HepG2 (cell line): Measurements from ENCODE around the gene TSPYL1. TPM values are rescaled to one million over a fixed set of nuclear protein-coding genes. Genes with fewer than 3 reads are reported as not detected.

Experiments used
- ATAC-seq: fragments of 200-7000 bp; cut with Tn5 transposase; 3 replicates; pipeline ENCODE4 v1.9.1; 2020; ENCODE audit warnings: mild to moderate bottlenecking, moderate library complexity
- BruUV-seq: library from RNA; stranded (reverse); fragments of 400-500 nt; replicated peaks from 2 replicates; lab custom pipeline; 2021; lab: Mats Ljungman, UMichigan
- CTCF ChIA-PET: fragments of 300-600 bp; formaldehyde crosslinking; extraction: SDS; loops from one replicate; lab custom pipeline; 2021; ENCODE audit warnings: low total read pairs, inconsistent platforms, low intra/inter-chr PET ratio; lab: Yijun Ruan, JAX
- POLR2A ChIA-PET: fragments of 350-600 bp; sonication (Branson Sonifier 250); formaldehyde crosslinking; loops from one replicate; lab custom pipeline; 2020; ENCODE audit warnings: antibody characterized with exemption, inconsistent platforms; lab: Yijun Ruan, JAX
- DNase-seq: peaks from one replicate; pipeline ENCODE4 v3.0.0-alpha.2; 2015; ENCODE audit warnings: low spot score
- FAIRE-seq: peaks from 3 replicates; lab custom pipeline; 2011; peaks lifted over from hg19 to GRCh38; lab: Jason Lieb, UNC
- H2AFZ ChIP-seq: one replicate; pipeline ENCODE4 v1.6.1; 2011; ENCODE audit warnings: low read length, inconsistent platforms
- H3K27ac ChIP-seq: fragments of 300-600 bp; 3 replicates; pipeline ENCODE4 v1.8.0; 2011; ENCODE audit warnings: mixed run types, mild to moderate bottlenecking, mixed read lengths, low read length, inconsistent platforms; ENCODE audit not compliant: insufficient read depth; ENCODE audit errors: extremely low read length
- H3K27me3 ChIP-seq, 2 experiments: fragments of 200-600 bp in 1 of 2; 2 replicates in 1 of 2; 3 replicates in 1 of 2; pipeline versions ENCODE4 v1.6.0 to v1.8.0; 2011; ENCODE audit warnings: low read length in 2 of 2, mild to moderate bottlenecking in 2 of 2, moderate library complexity in 2 of 2, inconsistent platforms in 1 of 2; ENCODE audit not compliant: insufficient read depth in 2 of 2, control insufficient read depth in 1 of 2
- H3K36me3 ChIP-seq, 2 experiments: fragments of 200-600 bp in 1 of 2; replicated peaks in 1 of 2; 2 replicates in 1 of 2; 3 replicates in 1 of 2; pipeline versions ENCODE4 v1.5.1 to v1.8.0; 2011; ENCODE audit warnings: low read length in 2 of 2, inconsistent platforms in 1 of 2; ENCODE audit not compliant: insufficient read depth in 2 of 2, control insufficient read depth in 1 of 2
- H3K4me1 ChIP-seq: 2 replicates; pipeline ENCODE4 v1.5.1; 2012; ENCODE audit warnings: low read length, inconsistent platforms; ENCODE audit not compliant: insufficient read depth
- H3K4me2 ChIP-seq: 2 replicates; pipeline ENCODE4 v1.6.0; 2011; ENCODE audit warnings: low read depth, low read length, inconsistent platforms
- H3K4me3 ChIP-seq, 3 experiments: fragments of 200-600 bp in 1 of 3; sonication (generic), shearing (Covaris generic) in 1 of 3; replicated peaks in 1 of 3; 2 replicates each; pipeline ENCODE4 v1.5.1; 2011 to 2016; ENCODE audit warnings: low read length in 3 of 3, inconsistent platforms in 2 of 3, low read depth in 2 of 3, mild to moderate bottlenecking in 2 of 3, control low read depth in 1 of 3, mixed read lengths in 1 of 3; ENCODE audit not compliant: insufficient read depth in 1 of 3
- H3K79me2 ChIP-seq: one replicate; pipeline ENCODE4 v1.6.1; 2011; ENCODE audit warnings: low read length, inconsistent platforms; ENCODE audit not compliant: insufficient read depth
- H3K9ac ChIP-seq: 2 replicates; pipeline ENCODE4 v1.6.0; 2011; ENCODE audit warnings: mild to moderate bottlenecking, low read depth, low read length, inconsistent platforms; ENCODE audit not compliant: insufficient read depth
- H3K9me3 ChIP-seq: 2 replicates; pipeline ENCODE4 v1.5.1; 2012; ENCODE audit warnings: mild to moderate bottlenecking, low read length
- H4K20me1 ChIP-seq: 2 replicates; pipeline ENCODE4 v1.6.0; 2011; ENCODE audit warnings: inconsistent platforms, mild to moderate bottlenecking, low read length, moderate library complexity; ENCODE audit not compliant: insufficient read depth
- HOXD1 ChIP-seq: sonication (generic); formaldehyde crosslinking; IDR thresholded peaks from 2 replicates; pipeline ENCODE4 v1.5.0; 2020; ENCODE audit warnings: missing genetic modification reagents
- MBNL3 ChIP-seq: fragments of 250-450 bp; sonication (Bioruptor Pico); conservative IDR thresholded peaks from 2 replicates; pipeline ENCODE4 v1.8.0; 2022; ENCODE audit warnings: mild to moderate bottlenecking, inconsistent platforms
- NR1H2 ChIP-seq: sonication (generic); formaldehyde crosslinking; IDR thresholded peaks from 2 replicates; pipeline ENCODE4 v1.8.1; 2022; ENCODE audit warnings: low read depth, missing genetic modification reagents, borderline replicate concordance
- SAP130 ChIP-seq: IDR thresholded peaks from 2 replicates; pipeline ENCODE4 v1.6.1; 2016; ENCODE audit warnings: low read depth
- SMAD1 ChIP-seq: sonication (generic); formaldehyde crosslinking; IDR thresholded peaks from 2 replicates; pipeline ENCODE4 v1.4.0; 2020; ENCODE audit warnings: missing genetic modification reagents, low read depth, mild to moderate bottlenecking, borderline replicate concordance
- SRSF9 ChIP-seq: fragments of 200-400 bp; formaldehyde crosslinking; IDR thresholded peaks from 2 replicates; pipeline ENCODE4 v1.6.1; 2018; ENCODE audit warnings: borderline replicate concordance, mild to moderate bottlenecking, low read depth, low read length; ENCODE audit not compliant: insufficient read depth, poor library complexity, severe bottlenecking
- ZMAT3 ChIP-seq: sonication (generic); formaldehyde crosslinking; conservative IDR thresholded peaks from 2 replicates; pipeline ENCODE4 v1.7.0; 2021; ENCODE audit warnings: missing genetic modification reagents
- ZNF460 ChIP-seq: sonication (generic); formaldehyde crosslinking; IDR thresholded peaks from 2 replicates; pipeline ENCODE4 v1.5.1; 2020; ENCODE audit warnings: missing genetic modification reagents, mild to moderate bottlenecking, borderline replicate concordance
- ZNF883 ChIP-seq: sonication (generic); formaldehyde crosslinking; IDR thresholded peaks from 2 replicates; pipeline ENCODE4 v1.5.1; 2020; ENCODE audit warnings: mild to moderate bottlenecking, missing genetic modification reagents; ENCODE audit errors: not compliant biosample characterization
- WGBS: methylation state at CpG from one replicate; pipeline ENCODE4 v1.1.6; 2017; ENCODE audit warnings: low lambda C conversion rate; 5-methylcytosine and 5-hydroxymethylcytosine counted together
- in situ Hi-C: cut with HindIII; loops from 2 replicates; pipeline ENCODE4 v1.10.0; 2017; ENCODE audit warnings: low pct_unique_long_range_greater_than_20kb; ENCODE audit not compliant: extremely low pct_ligation_motif_present
- intact Hi-C: fragments of 100-400 bp; cut with micrococcal nuclease; formaldehyde crosslinking; loops from one replicate; pipeline ENCODE4 v1.10.0; 2022; ENCODE audit not compliant: unreplicated experiment
- polyA plus RNA-seq, 8 experiments: library from polyadenylated mRNA; depleted of rRNA in 3 of 8; stranded (reverse) in 7 of 8; unstranded in 1 of 8; fragments of >200 nt; fragmentation: Illumina TruSeq in 4 of 8; extraction: Trizol in 4 of 8; gene quantifications; 2 replicates each; pipeline versions ENCODE4 v1.2.1 to v1.2.3, GENCODE V29; 2011 to 2016; ENCODE audit warnings: low read depth in 4 of 8, missing spikeins in 1 of 8, mixed read lengths in 1 of 8; ENCODE audit not compliant: insufficient read depth in 1 of 8
- total RNA-seq, 5 experiments: library from RNA; depleted of rRNA; stranded (reverse); fragments of >200 nt; fragmentation: Illumina TruSeq; extraction: Trizol; gene quantifications; 2 replicates each; pipeline ENCODE4 v1.2.3, GENCODE V29; 2016; ENCODE audit warnings: low read depth in 1 of 5
- TF ChIP-seq, protein P1 (sequence below): sonication (generic); formaldehyde crosslinking; IDR thresholded peaks from 2 replicates; pipeline ENCODE4 v1.4.0; 2020; ENCODE audit warnings: missing genetic modification reagents
- TF ChIP-seq, protein P2 (sequence below): sonication (generic); formaldehyde crosslinking; IDR thresholded peaks from 2 replicates; pipeline ENCODE4 v1.4.0; 2020; ENCODE audit warnings: mild to moderate bottlenecking, missing genetic modification reagents

Gene TSPYL1
- total and polyA plus RNA-seq, 2 of the 13 experiments (the other 11 are each of a cell fraction or from before 2014, with no cell fraction given) = 28.3 to 93.0 TPM

DNA sequence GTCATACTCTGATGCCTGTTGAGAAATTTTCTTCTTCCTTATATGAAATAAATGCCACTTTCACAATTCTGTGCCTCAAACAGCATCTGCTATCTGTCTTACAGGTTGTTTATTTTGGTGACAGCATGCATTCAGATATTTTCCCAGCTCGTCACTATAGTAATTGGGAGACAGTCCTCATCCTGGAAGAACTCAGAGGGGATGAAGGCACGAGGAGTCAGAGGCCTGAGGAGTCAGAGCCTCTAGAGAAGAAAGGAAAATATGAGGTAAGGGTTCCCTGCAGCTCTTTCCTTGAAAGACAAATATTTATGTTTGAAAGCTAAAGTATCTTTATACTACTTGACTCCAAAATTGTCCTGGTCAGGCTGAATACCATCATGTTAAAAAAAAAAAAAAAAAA, 41.6 kb downstream of the TSPYL1 start:
- Histone ChIP-seq H3K9ac (no peak overlapping the region), H3K4me2 (no peak overlapping the region), H3K4me3 (no peak overlapping the region), H3K27ac (no peak overlapping the region), H3K4me1 (no peaks in the 10 kb centered on the region), H3K36me3 (peaks cover 5 to 20% of the 10 kb centered on the region in 2 experiments; a peak in 3 of 5 replicates), H3K9me3 (no peaks in the 10 kb centered on the region), H4K20me1 (no peaks in the 10 kb centered on the region), H3K27me3 (no peaks in the 10 kb centered on the region), H3K79me2 (no peaks in the 10 kb centered on the region), H2AFZ (no peak overlapping the region)
- TF ChIP-seq SMAD1 (CRISPR knock-in tag) (no peak), SAP130 (CRISPR knock-in tag) (no peak), HOXD1 (CRISPR knock-in tag) (no peak), ZMAT3 (no peak), NR1H2 (CRISPR knock-in tag) (no peak), ZNF460 (no peak), MBNL3 (CRISPR knock-in tag) (no peak), SRSF9 (no peak), ZNF883 (no peak)
- TF ChIP-seq, protein P1, sequence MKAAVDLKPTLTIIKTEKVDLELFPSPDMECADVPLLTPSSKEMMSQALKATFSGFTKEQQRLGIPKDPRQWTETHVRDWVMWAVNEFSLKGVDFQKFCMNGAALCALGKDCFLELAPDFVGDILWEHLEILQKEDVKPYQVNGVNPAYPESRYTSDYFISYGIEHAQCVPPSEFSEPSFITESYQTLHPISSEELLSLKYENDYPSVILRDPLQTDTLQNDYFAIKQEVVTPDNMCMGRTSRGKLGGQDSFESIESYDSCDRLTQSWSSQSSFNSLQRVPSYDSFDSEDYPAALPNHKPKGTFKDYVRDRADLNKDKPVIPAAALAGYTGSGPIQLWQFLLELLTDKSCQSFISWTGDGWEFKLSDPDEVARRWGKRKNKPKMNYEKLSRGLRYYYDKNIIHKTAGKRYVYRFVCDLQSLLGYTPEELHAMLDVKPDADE (CRISPR knock-in tag) = no peak
- TF ChIP-seq, protein P2, sequence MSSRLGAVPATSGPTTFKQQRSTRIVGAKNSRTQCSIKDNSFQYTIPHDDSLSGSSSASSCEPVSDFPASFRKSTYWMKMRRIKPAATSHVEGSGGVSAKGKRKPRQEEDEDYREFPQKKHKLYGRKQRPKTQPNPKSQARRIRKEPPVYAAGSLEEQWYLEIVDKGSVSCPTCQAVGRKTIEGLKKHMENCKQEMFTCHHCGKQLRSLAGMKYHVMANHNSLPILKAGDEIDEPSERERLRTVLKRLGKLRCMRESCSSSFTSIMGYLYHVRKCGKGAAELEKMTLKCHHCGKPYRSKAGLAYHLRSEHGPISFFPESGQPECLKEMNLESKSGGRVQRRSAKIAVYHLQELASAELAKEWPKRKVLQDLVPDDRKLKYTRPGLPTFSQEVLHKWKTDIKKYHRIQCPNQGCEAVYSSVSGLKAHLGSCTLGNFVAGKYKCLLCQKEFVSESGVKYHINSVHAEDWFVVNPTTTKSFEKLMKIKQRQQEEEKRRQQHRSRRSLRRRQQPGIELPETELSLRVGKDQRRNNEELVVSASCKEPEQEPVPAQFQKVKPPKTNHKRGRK = no peak
- ATAC-seq (no peak), DNase-seq (no peak), FAIRE-seq (no peak)
- WGBS = 93% methylated on average over 2 of the region's 2 CpGs
- CTCF ChIA-PET = no interaction called here
- intact Hi-C loops = no loop called here
- POLR2A ChIA-PET = no interaction called here
- in situ Hi-C loops = no loop called here
- no TSS peak for BruUV-seq
